ENCODE results near the gene DBNDD1. TPM values are rescaled to one million over a fixed set of nuclear protein-coding genes. Genes with fewer than 3 reads are reported as not detected.

Gene DBNDD1
- total and polyA plus RNA-seq, 2 donors (not counting 3 experiments of a cell fraction or from before 2014, with no cell fraction given) = 28.2 to 45.7 TPM

GRCh38 chr16:89964201-89964600 lies 55.1 kb downstream of the DBNDD1 start:
- no peaks in the 10 kb centered on the region for H4K20me1 ChIP-seq (replicated peaks; ENCODE audit: control insufficient read depth, extremely low read depth, insufficient read depth, low read length)
- ChIA-PET POLR2A (no interaction called here), CTCF (no interaction called here)
- no peaks in the 10 kb centered on the region for H3K4me1 ChIP-seq (ENCODE audit: control insufficient read depth, extremely low read depth, insufficient read depth, low read length)
- peaks cover 5 to 17% of the 10 kb centered on the region in 2 experiments for H3K36me3 ChIP-seq (ENCODE audit: control insufficient read depth in 2 of 2, extremely low read depth in 1 of 2, insufficient read depth in 2 of 2, low read length in 2 of 2)
- BruUV-seq (replicated peaks) = no TSS peak
- H3K27ac ChIP-seq (ENCODE audit: insufficient read depth, low read depth, low read length) = no peak overlapping the region
- no peaks in the 10 kb centered on the region for H3K27me3 ChIP-seq (ENCODE audit: control insufficient read depth in 2 of 2, insufficient read depth in 2 of 2, low read length in 2 of 2)
- no peaks in the 10 kb centered on the region for H3K9me1 ChIP-seq (replicated peaks; ENCODE audit: control insufficient read depth, extremely low read depth, insufficient read depth, low read length)
- dilution Hi-C loops (cut with MboI; ENCODE audit: extremely low pct_ligation_motif_present, low sequenced_read_pairs) (no loop called here), intact Hi-C loops (cut with micrococcal nuclease) (no loop called here)
- H3K79me2 ChIP-seq (ENCODE audit: control insufficient read depth, insufficient read depth, low read length) = no peaks in the 10 kb centered on the region
- H2AFZ ChIP-seq (ENCODE audit: low read depth, low read length) = no peak overlapping the region
- FAIRE-seq (no peak), DNase-seq (ENCODE audit: low read depth, low spot score) (no peak)
- no peak overlapping the region for H3K9ac ChIP-seq (replicated peaks; ENCODE audit: extremely low read depth, insufficient read depth, low read length)
- H3K9me3 ChIP-seq (replicated peaks; ENCODE audit: control insufficient read depth, insufficient read depth, low read length) = no peaks in the 10 kb centered on the region
- H3K4me2 ChIP-seq (ENCODE audit: insufficient read depth, low read length) = no peak overlapping the region
- TF ChIP-seq JUN (IDR thresholded peaks at IDR 0.05; ENCODE audit: borderline replicate concordance, insufficient read depth, insufficient read length, low read depth) (no peak), MYC (IDR thresholded peaks at IDR 0.05; ENCODE audit: low read depth, low read length) (no peak), MAX (IDR thresholded peaks at IDR 0.05; ENCODE audit: insufficient read depth, insufficient read length) (no peak)
- H3K4me3 ChIP-seq (replicated peaks in 1 of 3; ENCODE audit: insufficient read depth in 1 of 3, low read depth in 1 of 3, low read length in 3 of 3) = no peak overlapping the region

GRCh38 chr16:89962754-89963498 lies 56.3 kb downstream of the DBNDD1 start:
- dilution Hi-C loops (cut with MboI; ENCODE audit: extremely low pct_ligation_motif_present, low sequenced_read_pairs) = no loop called here
- H3K4me2 ChIP-seq (ENCODE audit: insufficient read depth, low read length) = no peak overlapping the region
- intact Hi-C loops (cut with micrococcal nuclease) = no loop called here

More at GRCh38 chr16:89962754-89963498, 56.3 kb downstream of the DBNDD1 start:
- FAIRE-seq = no peak
- H2AFZ ChIP-seq (ENCODE audit: low read depth, low read length) = no peak overlapping the region
- BruUV-seq (replicated peaks) = no TSS peak
- CTCF ChIA-PET = no interaction called here
- H3K9me1 ChIP-seq (replicated peaks; ENCODE audit: control insufficient read depth, extremely low read depth, insufficient read depth, low read length) = no peaks in the 10 kb centered on the region
- no peak overlapping the region for H3K27ac ChIP-seq (ENCODE audit: insufficient read depth, low read depth, low read length)
- no peaks in the 10 kb centered on the region for H4K20me1 ChIP-seq (replicated peaks; ENCODE audit: control insufficient read depth, extremely low read depth, insufficient read depth, low read length)
- DNase-seq (ENCODE audit: low read depth, low spot score) = no peak
- H3K9me3 ChIP-seq (replicated peaks; ENCODE audit: control insufficient read depth, insufficient read depth, low read length) = no peaks in the 10 kb centered on the region
- no peak for TF ChIP-seq JUN (IDR thresholded peaks at IDR 0.05; ENCODE audit: borderline replicate concordance, insufficient read depth, insufficient read length, low read depth)
- no peak for TF ChIP-seq EZH2 (IDR thresholded peaks at IDR 0.05; ENCODE audit: borderline replicate concordance, low read depth, low read length, severe bottlenecking)
- TF ChIP-seq CTCF (IDR thresholded peaks at IDR 0.05; ENCODE audit: extremely low read depth in 1 of 2, insufficient read depth in 1 of 2, low read depth in 1 of 2, low read length in 2 of 2) = no peak
- no peak for TF ChIP-seq POLR2AphosphoS5 (IDR thresholded peaks at IDR 0.05; ENCODE audit: insufficient read depth, low read depth, low read length)
- no peak for TF ChIP-seq GATA2 (IDR thresholded peaks at IDR 0.05; ENCODE audit: insufficient read depth, insufficient read length, low read depth, low read length)
- no peak for TF ChIP-seq FOS (IDR thresholded peaks at IDR 0.05; ENCODE audit: borderline replicate concordance, insufficient read depth, low read length)
- TF ChIP-seq MAX (IDR thresholded peaks at IDR 0.05; ENCODE audit: insufficient read depth, insufficient read length) = no peak
- no peak for TF ChIP-seq MYC (IDR thresholded peaks at IDR 0.05; ENCODE audit: low read depth, low read length)
- no peak for TF ChIP-seq POLR2A (IDR thresholded peaks at IDR 0.05; ENCODE audit: low read depth, low read length)
- H3K4me3 ChIP-seq (replicated peaks in 1 of 3; ENCODE audit: insufficient read depth in 1 of 3, low read depth in 1 of 3, low read length in 3 of 3) = no peak overlapping the region
- POLR2A ChIA-PET = no interaction called here
- peaks cover 5 to 24% of the 10 kb centered on the region in 2 experiments for H3K36me3 ChIP-seq (ENCODE audit: control insufficient read depth in 2 of 2, extremely low read depth in 1 of 2, insufficient read depth in 2 of 2, low read length in 2 of 2)
- no peaks in the 10 kb centered on the region for H3K79me2 ChIP-seq (ENCODE audit: control insufficient read depth, insufficient read depth, low read length)
- H3K9ac ChIP-seq (replicated peaks; ENCODE audit: extremely low read depth, insufficient read depth, low read length) = no peak overlapping the region
- H3K27me3 ChIP-seq (ENCODE audit: control insufficient read depth in 2 of 2, insufficient read depth in 2 of 2, low read length in 2 of 2) = no peaks in the 10 kb centered on the region
- no peaks in the 10 kb centered on the region for H3K4me1 ChIP-seq (ENCODE audit: control insufficient read depth, extremely low read depth, insufficient read depth, low read length)
